Common myeloid progenitor, CD34-positive (primary cell): Measurements from ENCODE around the gene SRD5A1.
"Not testable (repeated sequence)": the region's sequence is repeated elsewhere in the genome, so short reads cannot be mapped to it uniquely, and the experiment has no call there.

ENCODE experiments used
- CTCF ChIA-PET: fragments of 350-600 bp; sonication (Branson Sonifier 250); formaldehyde crosslinking; loops from one replicate; lab custom pipeline; 2021; ENCODE audit warnings: antibody characterized with exemption; lab: Charles Lee
- POLR2A ChIA-PET: fragments of 350-600 bp; sonication (Branson Sonifier 250); formaldehyde crosslinking; loops from one replicate; lab custom pipeline; 2021; ENCODE audit warnings: antibody characterized with exemption; lab: Charles Lee
- DNase-seq, 3 donors: peaks; one replicate each; pipeline versions ENCODE4 v3.0.0 to v3.0.0-alpha.2; 2013
- H3K27ac ChIP-seq, 2 experiments: 1 replicate in 1 of 2; 2 replicates in 1 of 2; pipeline ENCODE4 v1.7.0; 2013; ENCODE audit warnings: inconsistent platforms in 2 of 2, low read length in 2 of 2, mild to moderate bottlenecking in 2 of 2, low read depth in 1 of 2, moderate library complexity in 1 of 2; ENCODE audit not compliant: severe bottlenecking in 2 of 2, insufficient read depth in 1 of 2, poor library complexity in 1 of 2
- H3K27me3 ChIP-seq, 5 experiments: replicated peaks in 2 of 5; 1 replicate in 3 of 5; 2 replicates in 2 of 5; pipeline versions ENCODE4 v1.6.1 to v1.7.0; 2013; ENCODE audit warnings: low read length in 4 of 5, mild to moderate bottlenecking in 2 of 5, moderate library complexity in 2 of 5, inconsistent platforms in 1 of 5; ENCODE audit not compliant: insufficient read depth in 5 of 5, control insufficient read depth in 4 of 5
- H3K36me3 ChIP-seq, 4 experiments: 1 replicate in 2 of 4; 2 replicates in 2 of 4; pipeline versions ENCODE4 v1.6.1 to v1.7.0; 2013; ENCODE audit warnings: low read length in 3 of 4, control low read depth in 1 of 4, mild to moderate bottlenecking in 1 of 4; ENCODE audit not compliant: control insufficient read depth in 4 of 4, insufficient read depth in 4 of 4
- H3K4me1 ChIP-seq, 4 experiments: 1 replicate in 3 of 4; 2 replicates in 1 of 4; pipeline versions ENCODE4 v1.6.1 to v1.7.1; 2013; ENCODE audit warnings: low read length in 3 of 4, mild to moderate bottlenecking in 3 of 4, control low read depth in 1 of 4, inconsistent platforms in 1 of 4, moderate library complexity in 1 of 4; ENCODE audit not compliant: control insufficient read depth in 4 of 4, insufficient read depth in 4 of 4; ENCODE audit errors: control extremely low read depth in 1 of 4
- H3K4me3 ChIP-seq, 7 experiments: 1 replicate in 4 of 7; 2 replicates in 3 of 7; pipeline versions ENCODE4 v1.5.1 to v1.7.0; 2013; ENCODE audit warnings: mild to moderate bottlenecking in 7 of 7, low read length in 6 of 7, moderate library complexity in 6 of 7, inconsistent platforms in 2 of 7, low read depth in 2 of 7, control low read depth in 1 of 7; ENCODE audit not compliant: insufficient read depth in 4 of 7, control insufficient read depth in 1 of 7; ENCODE audit errors: extremely low read depth in 1 of 7
- H3K9me3 ChIP-seq, 5 experiments: 1 replicate in 4 of 5; 2 replicates in 1 of 5; pipeline versions ENCODE4 v1.6.1 to v1.7.1; 2013; ENCODE audit warnings: low read length in 4 of 5, mild to moderate bottlenecking in 2 of 5, inconsistent platforms in 1 of 5, low read depth in 1 of 5, moderate library complexity in 1 of 5; ENCODE audit not compliant: control insufficient read depth in 4 of 5, insufficient read depth in 2 of 5; ENCODE audit errors: control extremely low read depth in 1 of 5
- WGBS: methylation state at CpG from one replicate; pipeline ENCODE4 v1.1.5; 2013; ENCODE audit not compliant: insufficient coverage; 5-methylcytosine and 5-hydroxymethylcytosine counted together

Gene SRD5A1

GRCh38 chr5:6668717-6669116 lies 35.5 kb downstream of the SRD5A1 start:
- H3K27me3 ChIP-seq, H3K4me1 ChIP-seq, H3K9me3 ChIP-seq, POLR2A ChIA-PET, H3K4me3 ChIP-seq, DNase-seq, H3K27ac ChIP-seq, H3K36me3 ChIP-seq: not testable (repeated sequence)
- WGBS, result 87% methylated on average over 3 of the region's 9 CpGs
- CTCF ChIA-PET, result interaction anchor here (0.9 kb wide), 1 partner anchor 76 kb away, joined by 3 read pairs; no protein-coding TSS in a partner anchor

GRCh38 chr5:6673031-6673430 lies 39.8 kb downstream of the SRD5A1 start:
- Histone ChIP-seq H3K4me3 (no peak overlapping the region), H3K9me3 (peaks cover 0 to 3% (median 0%) of the 10 kb centered on the region in 5 experiments), H3K36me3 (peaks cover 0 to 6% (median under 1%) of the 10 kb centered on the region in 4 experiments), H3K27ac (no peak overlapping the region), H3K4me1 (no peaks in the 10 kb centered on the region), H3K27me3 (no peaks in the 10 kb centered on the region)
- ChIA-PET POLR2A (no interaction called here), CTCF (no interaction called here)
- DNase-seq, result no peak
- 100% methylated on average over 1 of the region's 5 CpGs for WGBS

- POLR2A ChIA-PET, result no interaction called here
- Histone ChIP-seq H3K4me3 (no peak overlapping the region), H3K9me3 (peaks cover 0 to 3% (median 0%) of the 10 kb centered on the region in 5 experiments), H3K27ac (no peak overlapping the region), H3K27me3 (no peaks in the 10 kb centered on the region), H3K36me3 (peaks cover 0 to 6% (median under 1%) of the 10 kb centered on the region in 4 experiments), H3K4me1 (no peaks in the 10 kb centered on the region)
- CTCF ChIA-PET, result no interaction called here
- no peak for DNase-seq
- WGBS, result no CpG with 5 or more reads among the region's 1 CpG
These were observed 40.7 kb downstream of the SRD5A1 start for GRCh38 chr5:6673963-6674362.

- Histone ChIP-seq H3K36me3 (peaks cover 0 to 6% (median under 1%) of the 10 kb centered on the region in 4 experiments), H3K27me3 (no peaks in the 10 kb centered on the region), H3K4me1 (no peaks in the 10 kb centered on the region), H3K27ac (no peak overlapping the region), H3K4me3 (no peak overlapping the region), H3K9me3 (peaks cover 0 to 3% (median 0%) of the 10 kb centered on the region in 5 experiments)
- no peak for DNase-seq
- ChIA-PET POLR2A (interaction anchor here (0.7 kb wide), 1 partner anchor 49 kb away, joined by 4 read pairs; no protein-coding TSS in a partner anchor), CTCF (interaction anchor here (1.1 kb wide), 1 partner anchor 15 kb away, joined by 3 read pairs; no protein-coding TSS in a partner anchor)
- 100% methylated on average over 3 of the region's 3 CpGs for WGBS
These were observed 41.2 kb downstream of the SRD5A1 start for GRCh38 chr5:6674421-6674820.

GRCh38 chr5:6674886-6675285 lies 41.6 kb downstream of the SRD5A1 start:
- Histone ChIP-seq H3K4me1 (no peaks in the 10 kb centered on the region), H3K27ac (no peak overlapping the region), H3K4me3 (no peak overlapping the region), H3K36me3 (peaks cover 0 to 6% (median under 1%) of the 10 kb centered on the region in 4 experiments), H3K27me3 (no peaks in the 10 kb centered on the region), H3K9me3 (peaks cover 0 to 3% (median 0%) of the 10 kb centered on the region in 5 experiments)
- CTCF ChIA-PET, result interaction anchor here (1.1 kb wide), 1 partner anchor 16 kb away, joined by 3 read pairs; no protein-coding TSS in a partner anchor
- WGBS, result 99% methylated on average over 8 of the region's 10 CpGs
- POLR2A ChIA-PET, result interaction anchor here (0.7 kb wide), 1 partner anchor 50 kb away, joined by 4 read pairs; no protein-coding TSS in a partner anchor
- DNase-seq, result no peak

- no peaks in the 10 kb centered on the region for H3K4me1 ChIP-seq
- H3K27ac ChIP-seq, result no peak overlapping the region
- ChIA-PET CTCF (no interaction called here), POLR2A (no interaction called here)
- H3K36me3 ChIP-seq, result peaks cover 0 to 2% (median 0%) of the 10 kb centered on the region in 4 experiments
- peaks cover 0 to 3% (median 0%) of the 10 kb centered on the region in 5 experiments for H3K9me3 ChIP-seq
- no peak overlapping the region for H3K4me3 ChIP-seq
- peak in 1 of 3 donors; percentile 2 for DNase-seq
- WGBS, result 100% methylated on average over 4 of the region's 5 CpGs
- H3K27me3 ChIP-seq, result no peaks in the 10 kb centered on the region
These were observed 42.7 kb downstream of the SRD5A1 start for GRCh38 chr5:6675784-6676491.

- 63% methylated on average over 1 of the region's 2 CpGs for WGBS
- ChIA-PET POLR2A (no interaction called here), CTCF (no interaction called here)
- Histone ChIP-seq H3K4me3 (no peak overlapping the region), H3K4me1 (no peaks in the 10 kb centered on the region), H3K27me3 (peaks cover 0 to 3% (median 0%) of the 10 kb centered on the region in 5 experiments), H3K36me3 (peaks cover 0 to 2% (median 0%) of the 10 kb centered on the region in 4 experiments), H3K27ac (no peak overlapping the region), H3K9me3 (peaks cover 0 to 11% (median 0%) of the 10 kb centered on the region in 5 experiments)
- DNase-seq, result no peak
These were observed 43.5 kb downstream of the SRD5A1 start for GRCh38 chr5:6676702-6677101.
